ENCODE measurements around the gene SLC30A10.

SLC30A10 gene

DNA sequence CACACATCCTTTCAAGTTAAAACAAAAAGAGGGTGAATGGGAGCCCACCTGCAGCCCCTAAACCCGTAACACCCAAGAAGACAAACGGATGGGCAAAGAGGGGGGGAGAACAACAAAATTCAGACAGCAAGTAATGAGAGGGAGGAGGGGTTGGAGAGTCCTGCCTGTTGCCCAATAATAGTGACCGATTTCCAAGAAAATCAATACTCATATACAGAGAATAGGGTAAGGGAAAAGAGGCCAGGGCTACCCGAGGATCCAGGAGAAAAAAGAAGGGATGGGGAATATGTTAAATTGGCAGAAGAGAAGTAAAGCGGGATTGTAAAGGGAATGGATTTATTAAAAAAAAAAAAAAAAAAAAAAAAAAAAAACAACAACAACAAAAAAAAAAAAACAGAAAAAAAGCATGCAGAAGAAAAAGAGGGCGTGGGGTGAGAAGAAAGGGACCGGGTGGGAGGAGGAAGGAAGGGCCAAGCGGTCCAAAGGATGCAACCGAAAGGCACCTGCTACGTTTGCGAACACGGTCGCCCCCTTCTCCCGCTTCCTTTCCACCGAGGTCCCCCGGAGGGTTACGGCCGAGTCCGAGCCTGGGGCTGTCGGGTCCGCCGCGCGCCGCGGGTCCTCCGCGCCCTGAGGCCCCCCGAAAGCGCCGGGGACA, 930 bp downstream of the SLC30A10 start:
- Histone ChIP-seq H3K79me2 (ENCODE audit: control insufficient read depth, insufficient read depth, low read length, unreplicated experiment) (no peaks in the 10 kb centered on the region), H3K27me3 (ENCODE audit: insufficient read depth, low read length) (peaks cover 58% of the 10 kb centered on the region), H3K27ac (ENCODE audit: low read depth, low read length) (no peak overlapping the region), H3K4me3 (ENCODE audit: low read depth, low read length) (peak overlapping the region; percentile 71), H3K4me1 (ENCODE audit: control insufficient read depth, insufficient read depth, low read length, unreplicated experiment) (no peaks in the 10 kb centered on the region), H2AFZ (ENCODE audit: low read length, unreplicated experiment) (peak overlapping the region; percentile 38), H3K36me3 (ENCODE audit: insufficient read depth, low read length) (no peaks in the 10 kb centered on the region)

DNA sequence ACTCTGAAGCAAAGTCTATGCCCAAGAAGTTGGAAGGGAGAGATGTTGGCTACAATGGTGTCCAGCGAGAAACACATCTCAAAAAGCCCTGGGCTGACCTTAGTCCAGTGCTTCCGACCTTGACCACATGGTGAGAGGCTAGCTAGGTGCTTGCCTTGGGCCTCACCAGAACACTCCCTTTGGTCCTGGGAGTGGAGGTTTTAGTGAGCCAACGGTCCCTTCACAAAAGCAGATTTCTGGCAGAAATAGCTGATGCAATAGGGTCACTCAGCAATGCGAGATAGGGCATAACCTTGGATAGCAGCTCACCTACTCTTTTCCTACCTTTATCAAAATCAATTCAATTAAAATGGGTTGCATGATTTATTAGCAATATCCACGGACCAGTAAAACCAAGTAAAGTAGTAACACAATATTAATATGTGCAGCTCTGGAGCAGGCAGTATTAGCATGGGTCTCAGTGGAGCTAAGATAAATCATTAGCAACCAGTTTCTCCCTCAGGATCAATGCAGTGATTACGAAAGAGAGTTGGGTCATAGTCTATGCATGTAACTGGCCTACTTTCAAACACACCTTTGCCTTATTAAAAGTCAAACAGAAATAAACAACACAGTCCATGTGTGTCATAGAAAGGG, 1.9 kb downstream of the SLC30A10 start:
- H2AFZ ChIP-seq (ENCODE audit: low read length, unreplicated experiment) = no peak overlapping the region
- H3K79me2 ChIP-seq (ENCODE audit: control insufficient read depth, insufficient read depth, low read length, unreplicated experiment) = no peaks in the 10 kb centered on the region
- H3K4me3 ChIP-seq (ENCODE audit: low read depth, low read length) = no peak overlapping the region

DNA sequence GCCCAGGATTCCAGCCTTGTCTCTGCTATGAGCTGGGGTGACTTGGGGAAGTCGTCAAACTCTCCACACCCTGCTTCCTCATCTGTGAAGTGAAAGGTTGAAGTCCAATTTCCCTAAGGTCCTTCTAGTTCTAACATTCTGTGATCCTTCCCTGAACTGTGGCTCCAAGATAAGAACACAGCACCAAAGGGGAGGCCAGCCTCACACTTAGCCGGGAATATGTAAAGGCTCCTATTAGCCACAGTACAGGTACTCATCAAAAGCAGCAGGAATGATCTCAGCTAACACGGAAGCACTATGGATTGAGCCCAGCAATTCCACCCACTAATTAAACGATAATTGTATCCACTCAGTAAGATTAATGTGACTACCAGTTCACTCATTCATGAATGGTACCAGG, 4.0 kb downstream of the SLC30A10 start:
- peaks cover 61% of the 10 kb centered on the region for H3K27me3 ChIP-seq (ENCODE audit: insufficient read depth, low read length)
- no peaks in the 10 kb centered on the region for H3K36me3 ChIP-seq (ENCODE audit: insufficient read depth, low read length)
- no peak overlapping the region for H3K4me3 ChIP-seq (ENCODE audit: low read depth, low read length)
- no peak overlapping the region for H3K27ac ChIP-seq (ENCODE audit: low read depth, low read length)
- no peaks in the 10 kb centered on the region for H3K79me2 ChIP-seq (ENCODE audit: control insufficient read depth, insufficient read depth, low read length, unreplicated experiment)
- no peak overlapping the region for H2AFZ ChIP-seq (ENCODE audit: low read length, unreplicated experiment)
- H3K4me1 ChIP-seq (ENCODE audit: control insufficient read depth, insufficient read depth, low read length, unreplicated experiment) = no peaks in the 10 kb centered on the region

More for the DNA sequence above, 1.9 kb downstream of the SLC30A10 start:
- H3K27ac ChIP-seq (ENCODE audit: low read depth, low read length) = no peak overlapping the region
- H3K27me3 ChIP-seq (ENCODE audit: insufficient read depth, low read length) = peaks cover 61% of the 10 kb centered on the region
- no peaks in the 10 kb centered on the region for H3K36me3 ChIP-seq (ENCODE audit: insufficient read depth, low read length)
- no peaks in the 10 kb centered on the region for H3K4me1 ChIP-seq (ENCODE audit: control insufficient read depth, insufficient read depth, low read length, unreplicated experiment)

DNA sequence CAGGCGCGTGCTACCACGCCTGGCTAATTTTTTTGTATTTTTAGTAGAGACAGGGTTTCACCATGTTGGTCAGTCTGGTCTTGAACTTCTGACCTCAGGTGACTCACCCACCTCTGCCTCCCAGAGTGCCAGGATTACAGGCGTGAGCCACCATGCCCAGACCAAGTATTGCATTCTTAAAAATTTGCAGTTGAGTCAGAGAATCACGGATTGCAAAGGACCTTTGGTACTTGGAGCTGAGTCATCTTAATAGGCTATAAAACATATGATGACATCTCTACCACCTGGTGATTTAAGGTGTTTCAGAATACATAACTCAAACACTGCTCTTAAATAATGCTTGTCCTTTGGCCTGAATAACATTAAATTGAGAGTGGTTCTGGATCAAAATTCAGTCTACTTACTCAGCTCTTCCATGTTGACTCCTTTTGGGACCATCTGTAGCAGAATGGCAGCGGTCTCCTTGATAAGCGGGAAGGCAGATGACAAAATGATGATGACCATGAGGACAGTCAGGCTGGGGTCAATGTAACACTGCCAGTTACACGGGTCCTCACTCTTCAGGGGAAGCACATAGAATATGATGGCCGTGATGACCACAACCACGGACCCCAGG, 10.4 kb downstream of the SLC30A10 start:
- H3K36me3 ChIP-seq (ENCODE audit: insufficient read depth, low read length) = no peaks in the 10 kb centered on the region
- no peaks in the 10 kb centered on the region for H3K79me2 ChIP-seq (ENCODE audit: control insufficient read depth, insufficient read depth, low read length, unreplicated experiment)
- no peaks in the 10 kb centered on the region for H3K4me1 ChIP-seq (ENCODE audit: control insufficient read depth, insufficient read depth, low read length, unreplicated experiment)
- peaks cover 29% of the 10 kb centered on the region for H3K27me3 ChIP-seq (ENCODE audit: insufficient read depth, low read length)
- no peak overlapping the region for H3K27ac ChIP-seq (ENCODE audit: low read depth, low read length)
- H3K4me3 ChIP-seq (ENCODE audit: low read depth, low read length) = no peak overlapping the region
- no peak overlapping the region for H2AFZ ChIP-seq (ENCODE audit: low read length, unreplicated experiment)

DNA sequence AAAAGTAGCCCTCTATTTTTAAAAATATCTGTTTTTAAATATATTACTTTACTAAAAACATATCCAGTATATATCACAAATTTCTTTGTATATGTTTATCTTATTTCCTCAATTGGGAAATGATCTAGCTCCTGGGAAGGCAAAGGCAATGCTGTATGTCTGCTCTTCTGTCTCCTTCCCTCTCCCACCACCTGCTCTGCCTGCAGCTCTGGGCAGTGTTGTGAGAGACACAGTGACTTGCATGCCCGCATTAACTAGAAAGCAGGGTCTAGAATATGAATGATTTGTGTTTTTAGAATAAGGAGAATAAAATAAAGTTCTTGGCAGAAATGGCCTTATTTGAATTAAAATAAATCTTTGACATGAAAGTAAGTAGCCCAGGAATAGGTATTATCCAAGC, 11.1 kb downstream of the SLC30A10 start:
- H2AFZ ChIP-seq (ENCODE audit: low read length, unreplicated experiment) = no peak overlapping the region
- peaks cover 24% of the 10 kb centered on the region for H3K27me3 ChIP-seq (ENCODE audit: insufficient read depth, low read length)
- H3K4me3 ChIP-seq (ENCODE audit: low read depth, low read length) = no peak overlapping the region
- H3K36me3 ChIP-seq (ENCODE audit: insufficient read depth, low read length) = no peaks in the 10 kb centered on the region
- H3K79me2 ChIP-seq (ENCODE audit: control insufficient read depth, insufficient read depth, low read length, unreplicated experiment) = no peaks in the 10 kb centered on the region
- no peak overlapping the region for H3K27ac ChIP-seq (ENCODE audit: low read depth, low read length)
- H3K4me1 ChIP-seq (ENCODE audit: control insufficient read depth, insufficient read depth, low read length, unreplicated experiment) = no peaks in the 10 kb centered on the region

DNA sequence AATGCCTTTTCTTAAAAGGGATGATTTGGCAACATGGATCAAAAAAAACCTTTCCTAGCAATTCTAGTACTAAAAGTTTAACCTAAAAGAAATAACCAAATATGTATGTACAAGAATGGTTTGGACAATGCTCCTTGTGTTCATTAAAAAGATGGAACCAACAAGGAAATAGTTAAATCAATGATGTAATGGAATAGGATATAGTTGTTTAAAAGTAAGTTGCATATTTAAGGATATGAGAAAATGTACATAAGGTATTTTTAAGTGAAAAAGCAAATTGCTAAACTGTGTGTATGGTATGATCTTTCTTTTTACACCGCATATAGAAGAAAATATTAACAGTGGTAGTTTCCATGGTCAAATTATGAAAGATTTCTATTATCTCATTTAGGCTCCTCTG, 12.1 kb downstream of the SLC30A10 start:
- H3K27me3 ChIP-seq (ENCODE audit: insufficient read depth, low read length) = peaks cover 22% of the 10 kb centered on the region
- H3K4me3 ChIP-seq (ENCODE audit: low read depth, low read length) = no peak overlapping the region
- H2AFZ ChIP-seq (ENCODE audit: low read length, unreplicated experiment) = no peak overlapping the region
- no peaks in the 10 kb centered on the region for H3K79me2 ChIP-seq (ENCODE audit: control insufficient read depth, insufficient read depth, low read length, unreplicated experiment)
- H3K27ac ChIP-seq (ENCODE audit: low read depth, low read length) = no peak overlapping the region
- no peaks in the 10 kb centered on the region for H3K4me1 ChIP-seq (ENCODE audit: control insufficient read depth, insufficient read depth, low read length, unreplicated experiment)
- no peaks in the 10 kb centered on the region for H3K36me3 ChIP-seq (ENCODE audit: insufficient read depth, low read length)

DNA sequence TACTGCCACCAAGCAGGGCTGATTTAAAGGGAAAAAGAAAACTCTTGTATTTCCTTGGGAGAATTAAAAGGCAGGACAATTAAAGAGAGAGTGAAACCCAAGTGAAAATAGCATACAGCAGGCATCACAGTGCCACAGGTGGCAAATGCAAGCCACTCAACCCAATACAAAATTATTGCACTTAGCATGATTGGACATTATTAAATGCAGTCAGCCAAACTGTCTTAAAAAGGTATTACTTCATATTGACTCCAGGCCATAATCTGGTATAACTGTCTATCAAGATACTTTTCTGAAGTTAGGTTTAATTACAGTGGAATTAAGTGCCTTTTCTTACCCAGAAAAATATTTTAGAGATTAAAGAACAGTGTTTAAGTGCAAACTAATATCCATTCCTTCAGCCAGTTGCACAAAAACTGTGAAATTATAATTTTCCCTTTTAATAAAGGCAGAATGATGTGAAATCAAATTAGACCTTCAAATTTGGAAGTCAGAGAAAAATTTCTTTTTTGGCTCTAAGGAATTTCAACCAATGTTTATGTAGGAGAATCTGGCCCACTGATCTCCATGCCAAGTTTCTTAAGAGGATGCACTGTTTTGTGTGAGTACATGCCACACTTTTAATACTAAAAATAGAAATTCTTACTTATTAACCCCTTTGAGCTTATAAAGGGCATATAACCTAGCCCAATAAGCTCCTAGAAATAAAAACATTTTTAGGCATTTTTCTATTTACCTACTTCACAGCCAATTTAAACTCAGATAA, 15.2 kb downstream of the SLC30A10 start:
- H3K79me2 ChIP-seq (ENCODE audit: control insufficient read depth, insufficient read depth, low read length, unreplicated experiment) = no peaks in the 10 kb centered on the region
- H3K36me3 ChIP-seq (ENCODE audit: insufficient read depth, low read length) = no peaks in the 10 kb centered on the region
- H3K4me3 ChIP-seq (ENCODE audit: low read depth, low read length) = no peak overlapping the region
- peaks cover 27% of the 10 kb centered on the region for H3K27me3 ChIP-seq (ENCODE audit: insufficient read depth, low read length)
- no peak overlapping the region for H2AFZ ChIP-seq (ENCODE audit: low read length, unreplicated experiment)
- no peaks in the 10 kb centered on the region for H3K4me1 ChIP-seq (ENCODE audit: control insufficient read depth, insufficient read depth, low read length, unreplicated experiment)
- H3K27ac ChIP-seq (ENCODE audit: low read depth, low read length) = no peak overlapping the region

DNA sequence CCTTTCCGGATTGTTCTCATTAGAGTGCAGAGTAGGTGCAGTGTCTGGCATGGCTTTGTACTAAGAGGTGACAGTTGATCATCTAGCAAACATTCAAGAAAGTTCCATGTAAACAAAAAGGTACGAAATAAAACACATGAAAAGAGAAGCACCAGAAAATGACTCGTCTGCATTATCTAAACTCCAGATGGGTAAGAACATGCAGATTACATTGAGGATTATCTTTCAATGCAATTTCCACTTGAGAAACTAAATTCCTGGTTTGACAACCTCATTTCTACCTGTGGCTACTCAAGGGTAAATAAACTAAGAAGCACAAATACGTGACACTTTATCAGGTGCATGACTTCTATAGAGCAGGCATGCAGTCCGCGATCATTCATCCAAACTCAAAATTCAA, 17.6 kb downstream of the SLC30A10 start:
- Histone ChIP-seq H3K27me3 (ENCODE audit: insufficient read depth, low read length) (peaks cover 29% of the 10 kb centered on the region), H3K4me1 (ENCODE audit: control insufficient read depth, insufficient read depth, low read length, unreplicated experiment) (no peaks in the 10 kb centered on the region), H2AFZ (ENCODE audit: low read length, unreplicated experiment) (no peak overlapping the region), H3K27ac (ENCODE audit: low read depth, low read length) (no peak overlapping the region), H3K36me3 (ENCODE audit: insufficient read depth, low read length) (no peaks in the 10 kb centered on the region), H3K79me2 (ENCODE audit: control insufficient read depth, insufficient read depth, low read length, unreplicated experiment) (no peaks in the 10 kb centered on the region), H3K4me3 (ENCODE audit: low read depth, low read length) (no peak overlapping the region)

DNA sequence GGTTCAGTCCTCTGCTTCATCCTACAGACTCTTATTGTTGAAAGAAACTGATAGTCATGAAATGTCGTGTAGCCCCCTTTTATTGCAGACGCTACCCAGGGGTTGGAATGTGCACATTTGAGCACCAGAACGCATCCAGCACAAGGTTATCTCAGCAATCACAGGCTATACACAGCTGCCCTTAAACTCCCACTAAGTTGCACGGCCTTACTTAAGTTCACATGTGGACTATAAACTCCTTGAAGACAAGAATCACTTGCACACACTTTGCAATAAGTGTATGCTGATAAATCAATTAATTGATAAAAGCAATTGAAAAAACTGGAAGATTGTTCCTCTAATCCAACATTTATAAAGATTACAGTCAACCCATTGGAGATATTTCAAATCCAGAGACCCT, 18.9 kb downstream of the SLC30A10 start:
- Histone ChIP-seq H3K79me2 (ENCODE audit: control insufficient read depth, insufficient read depth, low read length, unreplicated experiment) (no peaks in the 10 kb centered on the region), H2AFZ (ENCODE audit: low read length, unreplicated experiment) (no peak overlapping the region)

DNA sequence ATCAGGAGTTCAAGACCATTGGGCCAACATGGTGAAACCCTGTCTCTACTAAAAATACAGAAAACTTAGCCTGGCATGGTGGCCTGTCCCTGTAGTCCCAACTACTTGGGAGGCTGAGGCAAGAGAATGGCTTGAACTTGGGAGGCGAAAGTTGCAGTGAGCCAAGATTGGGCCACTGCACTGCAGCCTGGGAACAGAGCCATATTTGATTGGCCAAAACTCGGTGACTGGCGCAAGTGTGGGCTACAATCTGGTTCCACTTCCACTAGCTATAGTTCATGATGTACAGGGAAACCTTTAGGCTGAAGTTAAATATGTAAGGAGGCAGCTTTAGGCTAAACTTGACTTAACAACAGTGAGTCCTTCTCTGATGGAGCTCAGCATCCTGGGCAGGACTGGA, 20.2 kb downstream of the SLC30A10 start:
- H3K4me1 ChIP-seq (ENCODE audit: control insufficient read depth, insufficient read depth, low read length, unreplicated experiment) = no peaks in the 10 kb centered on the region
- H3K79me2 ChIP-seq (ENCODE audit: control insufficient read depth, insufficient read depth, low read length, unreplicated experiment) = no peaks in the 10 kb centered on the region
- no peak overlapping the region for H3K27ac ChIP-seq (ENCODE audit: low read depth, low read length)
- H3K4me3 ChIP-seq (ENCODE audit: low read depth, low read length) = no peak overlapping the region
- no peak overlapping the region for H2AFZ ChIP-seq (ENCODE audit: low read length, unreplicated experiment)
- H3K36me3 ChIP-seq (ENCODE audit: insufficient read depth, low read length) = no peaks in the 10 kb centered on the region
- peaks cover 19% of the 10 kb centered on the region for H3K27me3 ChIP-seq (ENCODE audit: insufficient read depth, low read length)

More for the DNA sequence above, 18.9 kb downstream of the SLC30A10 start:
- no peak overlapping the region for H3K27ac ChIP-seq (ENCODE audit: low read depth, low read length)
- H3K4me1 ChIP-seq (ENCODE audit: control insufficient read depth, insufficient read depth, low read length, unreplicated experiment) = no peaks in the 10 kb centered on the region
- no peak overlapping the region for H3K4me3 ChIP-seq (ENCODE audit: low read depth, low read length)
- H3K27me3 ChIP-seq (ENCODE audit: insufficient read depth, low read length) = peaks cover 25% of the 10 kb centered on the region
- H3K36me3 ChIP-seq (ENCODE audit: insufficient read depth, low read length) = no peaks in the 10 kb centered on the region

Measured in ACC112 (cell line).